HepG2 (cell line): ENCODE data around the gene GORASP2. TPM values are rescaled to one million over a fixed set of nuclear protein-coding genes. Genes with fewer than 3 reads are reported as not detected.

Experiments used
- ATAC-seq: fragments of 200-7000 bp; cut with Tn5 transposase; 3 replicates; pipeline ENCODE4 v1.9.1; 2020; ENCODE audit warnings: mild to moderate bottlenecking, moderate library complexity
- BruUV-seq: library from RNA; stranded (reverse); fragments of 400-500 nt; replicated peaks from 2 replicates; lab custom pipeline; 2021; lab: Mats Ljungman, UMichigan
- CTCF ChIA-PET: fragments of 300-600 bp; formaldehyde crosslinking; extraction: SDS; loops from one replicate; lab custom pipeline; 2021; ENCODE audit warnings: low total read pairs, inconsistent platforms, low intra/inter-chr PET ratio; lab: Yijun Ruan, JAX
- POLR2A ChIA-PET: fragments of 350-600 bp; sonication (Branson Sonifier 250); formaldehyde crosslinking; loops from one replicate; lab custom pipeline; 2020; ENCODE audit warnings: antibody characterized with exemption, inconsistent platforms; lab: Yijun Ruan, JAX
- DNase-seq: peaks from one replicate; pipeline ENCODE4 v3.0.0-alpha.2; 2015; ENCODE audit warnings: low spot score
- FAIRE-seq: peaks from 3 replicates; lab custom pipeline; 2011; peaks lifted over from hg19 to GRCh38; lab: Jason Lieb, UNC
- H2AFZ ChIP-seq: one replicate; pipeline ENCODE4 v1.6.1; 2011; ENCODE audit warnings: low read length, inconsistent platforms
- H3K27ac ChIP-seq: fragments of 300-600 bp; 3 replicates; pipeline ENCODE4 v1.8.0; 2011; ENCODE audit warnings: mixed run types, mild to moderate bottlenecking, mixed read lengths, low read length, inconsistent platforms; ENCODE audit not compliant: insufficient read depth; ENCODE audit errors: extremely low read length
- H3K27me3 ChIP-seq, 2 experiments: fragments of 200-600 bp in 1 of 2; 2 replicates in 1 of 2; 3 replicates in 1 of 2; pipeline versions ENCODE4 v1.6.0 to v1.8.0; 2011; ENCODE audit warnings: low read length in 2 of 2, mild to moderate bottlenecking in 2 of 2, moderate library complexity in 2 of 2, inconsistent platforms in 1 of 2; ENCODE audit not compliant: insufficient read depth in 2 of 2, control insufficient read depth in 1 of 2
- H3K36me3 ChIP-seq, 2 experiments: fragments of 200-600 bp in 1 of 2; replicated peaks in 1 of 2; 2 replicates in 1 of 2; 3 replicates in 1 of 2; pipeline versions ENCODE4 v1.5.1 to v1.8.0; 2011; ENCODE audit warnings: low read length in 2 of 2, inconsistent platforms in 1 of 2; ENCODE audit not compliant: insufficient read depth in 2 of 2, control insufficient read depth in 1 of 2
- H3K4me1 ChIP-seq: 2 replicates; pipeline ENCODE4 v1.5.1; 2012; ENCODE audit warnings: low read length, inconsistent platforms; ENCODE audit not compliant: insufficient read depth
- H3K4me2 ChIP-seq: 2 replicates; pipeline ENCODE4 v1.6.0; 2011; ENCODE audit warnings: low read depth, low read length, inconsistent platforms
- H3K4me3 ChIP-seq, 3 experiments: fragments of 200-600 bp in 1 of 3; sonication (generic), shearing (Covaris generic) in 1 of 3; replicated peaks in 1 of 3; 2 replicates each; pipeline ENCODE4 v1.5.1; 2011 to 2016; ENCODE audit warnings: low read length in 3 of 3, inconsistent platforms in 2 of 3, low read depth in 2 of 3, mild to moderate bottlenecking in 2 of 3, control low read depth in 1 of 3, mixed read lengths in 1 of 3; ENCODE audit not compliant: insufficient read depth in 1 of 3
- H3K79me2 ChIP-seq: one replicate; pipeline ENCODE4 v1.6.1; 2011; ENCODE audit warnings: low read length, inconsistent platforms; ENCODE audit not compliant: insufficient read depth
- H3K9ac ChIP-seq: 2 replicates; pipeline ENCODE4 v1.6.0; 2011; ENCODE audit warnings: mild to moderate bottlenecking, low read depth, low read length, inconsistent platforms; ENCODE audit not compliant: insufficient read depth
- H3K9me3 ChIP-seq: 2 replicates; pipeline ENCODE4 v1.5.1; 2012; ENCODE audit warnings: mild to moderate bottlenecking, low read length
- H4K20me1 ChIP-seq: 2 replicates; pipeline ENCODE4 v1.6.0; 2011; ENCODE audit warnings: inconsistent platforms, mild to moderate bottlenecking, low read length, moderate library complexity; ENCODE audit not compliant: insufficient read depth
- ARID5B ChIP-seq: IDR thresholded peaks from 2 replicates; pipeline ENCODE4 v1.4.0; 2020; ENCODE audit warnings: mild to moderate bottlenecking, missing genetic modification reagents
- MZF1 ChIP-seq: sonication (generic); formaldehyde crosslinking; IDR thresholded peaks from 2 replicates; pipeline ENCODE4 v1.8.1; 2023; ENCODE audit warnings: mild to moderate bottlenecking, missing genetic modification reagents, borderline replicate concordance
- RBFOX2 ChIP-seq: fragments of 200-400 bp; formaldehyde crosslinking; IDR thresholded peaks from 2 replicates; pipeline ENCODE4 v1.6.1; 2017; ENCODE audit warnings: low read depth, mild to moderate bottlenecking, low read length
- SIN3B ChIP-seq: fragments of 150-350 bp; IDR thresholded peaks from 2 replicates; pipeline ENCODE4 v1.6.1; 2014; ENCODE audit warnings: low read length
- SNAPC2 ChIP-seq: sonication (generic); formaldehyde crosslinking; IDR thresholded peaks from 2 replicates; pipeline ENCODE4 v1.8.1; 2022; ENCODE audit warnings: mild to moderate bottlenecking, missing genetic modification reagents
- ZNF235 ChIP-seq: sonication (generic); formaldehyde crosslinking; IDR thresholded peaks from 2 replicates; pipeline ENCODE4 v1.8.1; 2023; ENCODE audit warnings: mild to moderate bottlenecking, missing genetic modification reagents, borderline replicate concordance
- ZNF253 ChIP-seq: sonication (generic); formaldehyde crosslinking; IDR thresholded peaks from 2 replicates; pipeline ENCODE4 v1.8.0; 2022; ENCODE audit warnings: mild to moderate bottlenecking, missing genetic modification reagents, borderline replicate concordance
- ZNF468 ChIP-seq: sonication (generic); formaldehyde crosslinking; IDR thresholded peaks from 2 replicates; pipeline ENCODE4 v1.8.0; 2022; ENCODE audit warnings: mild to moderate bottlenecking, moderate library complexity, missing genetic modification reagents
- WGBS: methylation state at CpG from one replicate; pipeline ENCODE4 v1.1.6; 2017; ENCODE audit warnings: low lambda C conversion rate; 5-methylcytosine and 5-hydroxymethylcytosine counted together
- in situ Hi-C: cut with HindIII; loops from 2 replicates; pipeline ENCODE4 v1.10.0; 2017; ENCODE audit warnings: low pct_unique_long_range_greater_than_20kb; ENCODE audit not compliant: extremely low pct_ligation_motif_present
- intact Hi-C: fragments of 100-400 bp; cut with micrococcal nuclease; formaldehyde crosslinking; loops from one replicate; pipeline ENCODE4 v1.10.0; 2022; ENCODE audit not compliant: unreplicated experiment
- polyA plus RNA-seq, 8 experiments: library from polyadenylated mRNA; depleted of rRNA in 3 of 8; stranded (reverse) in 7 of 8; unstranded in 1 of 8; fragments of >200 nt; fragmentation: Illumina TruSeq in 4 of 8; extraction: Trizol in 4 of 8; gene quantifications; 2 replicates each; pipeline versions ENCODE4 v1.2.1 to v1.2.3, GENCODE V29; 2011 to 2016; ENCODE audit warnings: low read depth in 4 of 8, missing spikeins in 1 of 8, mixed read lengths in 1 of 8; ENCODE audit not compliant: insufficient read depth in 1 of 8
- total RNA-seq, 5 experiments: library from RNA; depleted of rRNA; stranded (reverse); fragments of >200 nt; fragmentation: Illumina TruSeq; extraction: Trizol; gene quantifications; 2 replicates each; pipeline ENCODE4 v1.2.3, GENCODE V29; 2016; ENCODE audit warnings: low read depth in 1 of 5

GORASP2 gene
- total and polyA plus RNA-seq, 2 of the 13 experiments (the other 11 are each of a cell fraction or from before 2014, with no cell fraction given), result 103 to 239 TPM

- in situ Hi-C loops (no loop called here), intact Hi-C loops (no loop called here)
- H3K4me1 ChIP-seq, result peaks cover 80% of the 10 kb centered on the region
- no peak overlapping the region for H3K4me3 ChIP-seq
- no peaks in the 10 kb centered on the region for H3K27me3 ChIP-seq
- no peaks in the 10 kb centered on the region for H3K9me3 ChIP-seq
- WGBS, result 63% methylated on average over 3 of the region's 3 CpGs
- H3K27ac ChIP-seq, result no peak overlapping the region
- no peak for DNase-seq
- peaks cover 6 to 64% of the 10 kb centered on the region in 2 experiments for H3K36me3 ChIP-seq
- H3K79me2 ChIP-seq, result peaks cover 99% of the 10 kb centered on the region
- no TSS peak for BruUV-seq
- ATAC-seq, result no peak
- H3K9ac ChIP-seq, result no peak overlapping the region
- TF ChIP-seq ZNF235 (CRISPR knock-in tag), result no peak
- TF ChIP-seq SIN3B, result no peak
- no peak for TF ChIP-seq ZNF468
- no peak for TF ChIP-seq ZNF253 (CRISPR knock-in tag)
- TF ChIP-seq RBFOX2, result 0 out of 2 replicates have a peak, but pooled peaks have one; percentile 38
- no peak for TF ChIP-seq ARID5B
- TF ChIP-seq MZF1, result no peak
- TF ChIP-seq SNAPC2 (CRISPR knock-in tag), result no peak
- no peak overlapping the region for H2AFZ ChIP-seq
- POLR2A ChIA-PET, result interaction anchor here (2.7 kb wide), 1 partner anchor 9 kb away, joined by 18 read pairs; the partner anchor contains the start of gene GORASP2
- no peak overlapping the region for H3K4me2 ChIP-seq
- peaks cover 97% of the 10 kb centered on the region for H4K20me1 ChIP-seq
- CTCF ChIA-PET, result no interaction called here
- FAIRE-seq, result no peak
Measured at GRCh38 chr2:170937709-170938379, 8.8 kb downstream of the GORASP2 start.
